ENCODE results near the gene GRK3. TPM values are rescaled to one million over a fixed set of nuclear protein-coding genes. Genes with fewer than 3 reads are reported as not detected.

The GRK3 gene
- total RNA-seq, 1 donor from 2014 or later: 1.1 TPM

GRCh38 chr22:25712661-25713400 lies 148.4 kb downstream of the GRK3 start:
- TF ChIP-seq CTCF (IDR thresholded peaks at IDR 0.05): no peak
- no peak overlapping the region for H3K27ac Mint-ChIP-seq (ENCODE audit: unreplicated experiment)
- no peak for DNase-seq (ENCODE audit: extremely low spot score, unreplicated experiment)
- no peaks in the 10 kb centered on the region for H3K9me3 Mint-ChIP-seq (ENCODE audit: unreplicated experiment)
- no peak overlapping the region for H3K4me3 Mint-ChIP-seq (ENCODE audit: unreplicated experiment)
- H3K4me1 Mint-ChIP-seq (ENCODE audit: unreplicated experiment): no peaks in the 10 kb centered on the region
- no peaks in the 10 kb centered on the region for H3K27me3 Mint-ChIP-seq (ENCODE audit: unreplicated experiment)
- H3K36me3 Mint-ChIP-seq (ENCODE audit: unreplicated experiment): no peaks in the 10 kb centered on the region

GRCh38 chr22:25714070-25714469 lies 149.6 kb downstream of the GRK3 start:
- Mint-ChIP-seq H3K27ac (ENCODE audit: unreplicated experiment) (no peak overlapping the region), H3K4me1 (ENCODE audit: unreplicated experiment) (no peaks in the 10 kb centered on the region), H3K27me3 (ENCODE audit: unreplicated experiment) (no peaks in the 10 kb centered on the region), H3K4me3 (ENCODE audit: unreplicated experiment) (no peak overlapping the region), H3K9me3 (ENCODE audit: unreplicated experiment) (no peaks in the 10 kb centered on the region), H3K36me3 (ENCODE audit: unreplicated experiment) (no peaks in the 10 kb centered on the region)
- DNase-seq (ENCODE audit: extremely low spot score, unreplicated experiment): no peak
- TF ChIP-seq CTCF (IDR thresholded peaks at IDR 0.05): no peak

- DNase-seq (ENCODE audit: extremely low spot score, unreplicated experiment): peak; percentile 54
- Mint-ChIP-seq H3K27ac (ENCODE audit: unreplicated experiment) (no peak overlapping the region), H3K4me1 (ENCODE audit: unreplicated experiment) (no peaks in the 10 kb centered on the region), H3K36me3 (ENCODE audit: unreplicated experiment) (no peaks in the 10 kb centered on the region), H3K4me3 (ENCODE audit: unreplicated experiment) (no peak overlapping the region), H3K9me3 (ENCODE audit: unreplicated experiment) (no peaks in the 10 kb centered on the region), H3K27me3 (ENCODE audit: unreplicated experiment) (no peaks in the 10 kb centered on the region)
- TF ChIP-seq CTCF (IDR thresholded peaks at IDR 0.05): no peak
Measured at GRCh38 chr22:25714739-25715138, 150.3 kb downstream of the GRK3 start.

- H3K36me3 Mint-ChIP-seq (ENCODE audit: unreplicated experiment): no peaks in the 10 kb centered on the region
Measured at GRCh38 chr22:25716637-25717036, 152.2 kb downstream of the GRK3 start.

More at GRCh38 chr22:25716637-25717036, 152.2 kb downstream of the GRK3 start:
- Mint-ChIP-seq H3K27ac (ENCODE audit: unreplicated experiment) (no peak overlapping the region), H3K9me3 (ENCODE audit: unreplicated experiment) (no peaks in the 10 kb centered on the region), H3K4me1 (ENCODE audit: unreplicated experiment) (no peaks in the 10 kb centered on the region), H3K27me3 (ENCODE audit: unreplicated experiment) (no peaks in the 10 kb centered on the region), H3K4me3 (ENCODE audit: unreplicated experiment) (no peak overlapping the region)
- peak; percentile 69 for DNase-seq (ENCODE audit: extremely low spot score, unreplicated experiment)
- TF ChIP-seq CTCF (IDR thresholded peaks at IDR 0.05): no peak

Measured in osteocyte (in vitro differentiated cells).